C4-2B (cell line): Measurements from ENCODE around the gene PDGFC.

Source experiments
- CTCF ChIP-seq: fragments of 450-650 bp; conservative IDR thresholded peaks from 2 replicates; pipeline ENCODE4 v1.5.1; 2017; ENCODE audit warnings: mild to moderate bottlenecking
- ZFX ChIP-seq: fragments of 450-650 bp; IDR thresholded peaks from 2 replicates; pipeline ENCODE4 v1.6.1; 2017

- TF ChIP-seq CTCF = no peak
- no peak for TF ChIP-seq ZFX
Observed at GRCh38 chr4:156832886-156833285, 138.7 kb downstream of the PDGFC start.
